CD8-positive, alpha-beta memory T cell (primary cell): ENCODE data around the gene BRD9. TPM values are rescaled to one million over a fixed set of nuclear protein-coding genes. Genes with fewer than 3 reads are reported as not detected.
A peak's percentile ranks its signal among the peaks of the same experiment; 100 is the strongest.

ENCODE experiments used
- CTCF ChIA-PET: fragments of 350-600 bp; sonication (Branson Sonifier 250); formaldehyde crosslinking; loops from one replicate; lab custom pipeline; 2021; ENCODE audit warnings: antibody characterized with exemption; lab: Charles Lee
- POLR2A ChIA-PET: fragments of 350-600 bp; sonication (Branson Sonifier 250); formaldehyde crosslinking; loops from one replicate; lab custom pipeline; 2021; ENCODE audit warnings: antibody characterized with exemption; lab: Charles Lee
- DNase-seq, 5 donors: peaks; one replicate each; pipeline versions ENCODE4 v3.0.0 to v3.0.0-alpha.2; 2020 to 2022; ENCODE audit warnings: mixed read lengths in 1 of 5
- H3K27ac ChIP-seq: one replicate; pipeline ENCODE4 v1.7.0; 2013; ENCODE audit warnings: low read depth, mild to moderate bottlenecking, low read length, moderate library complexity
- H3K27me3 ChIP-seq: 2 replicates; pipeline ENCODE4 v1.7.0; 2013; ENCODE audit warnings: low read length, mild to moderate bottlenecking; ENCODE audit not compliant: insufficient read depth, poor library complexity, severe bottlenecking
- H3K36me3 ChIP-seq: 2 replicates; pipeline ENCODE4 v1.7.0; 2013; ENCODE audit warnings: mild to moderate bottlenecking, low read length, moderate library complexity; ENCODE audit not compliant: insufficient read depth
- H3K4me1 ChIP-seq: 2 replicates; pipeline ENCODE4 v1.7.0; 2013; ENCODE audit warnings: mild to moderate bottlenecking, low read length, moderate library complexity; ENCODE audit not compliant: insufficient read depth
- H3K4me3 ChIP-seq: 2 replicates; pipeline ENCODE4 v1.7.0; 2013; ENCODE audit warnings: mild to moderate bottlenecking, low read length
- H3K9me3 ChIP-seq: 2 replicates; pipeline ENCODE4 v1.7.0; 2013; ENCODE audit warnings: mild to moderate bottlenecking, low read length
- H3K27ac Mint-ChIP-seq, 8 donors: one replicate each; pipeline ENCODE4 v1.8.0; 2020 to 2021; ENCODE audit warnings: mixed read lengths in 8 of 8, mild to moderate bottlenecking in 6 of 8, inconsistent platforms in 3 of 8, moderate library complexity in 3 of 8
- H3K27me3 Mint-ChIP-seq, 2 donors: one replicate each; pipeline ENCODE4 v1.8.0; 2020 to 2021; ENCODE audit warnings: mixed read lengths in 2 of 2, mild to moderate bottlenecking in 1 of 2, moderate library complexity in 1 of 2
- H3K36me3 Mint-ChIP-seq, 3 donors: one replicate each; pipeline ENCODE4 v1.8.0; 2020 to 2021; ENCODE audit warnings: mixed read lengths in 3 of 3, inconsistent platforms in 1 of 3, mild to moderate bottlenecking in 1 of 3
- H3K4me1 Mint-ChIP-seq, 3 donors: one replicate each; pipeline ENCODE4 v1.8.0; 2020 to 2021; ENCODE audit warnings: mixed read lengths in 3 of 3, inconsistent platforms in 1 of 3, mild to moderate bottlenecking in 1 of 3
- H3K4me3 Mint-ChIP-seq, 7 donors: one replicate each; pipeline ENCODE4 v1.8.0; 2020 to 2021; ENCODE audit warnings: mixed read lengths in 7 of 7, mild to moderate bottlenecking in 6 of 7, moderate library complexity in 4 of 7, inconsistent platforms in 2 of 7
- H3K9me3 Mint-ChIP-seq, 5 donors: one replicate each; pipeline ENCODE4 v1.8.0; 2020 to 2022; ENCODE audit warnings: mixed read lengths in 5 of 5, mild to moderate bottlenecking in 3 of 5, moderate library complexity in 2 of 5, inconsistent platforms in 1 of 5
- polyA plus RNA-seq: library from polyadenylated mRNA; unstranded; fragments of 300-500 nt; fragmentation: Illumina TruSeq; gene quantifications from one replicate; pipeline ENCODE4 v1.2.3, GENCODE V29; 2021
- total RNA-seq, 2 experiments: library from RNA; stranded (reverse); gene quantifications; one replicate each; pipeline ENCODE4 v1.2.3, GENCODE V29; 2021

Gene BRD9
- total and polyA plus RNA-seq, 3 experiments from 2014 or later, result 18.9 to 53.8 (median 52.6) TPM

- Histone ChIP-seq H3K36me3 (no peaks in the 10 kb centered on the region), H3K27me3 (no peaks in the 10 kb centered on the region), H3K9me3 (no peaks in the 10 kb centered on the region), H3K27ac (no peak overlapping the region), H3K4me1 (no peaks in the 10 kb centered on the region), H3K4me3 (no peak overlapping the region)
- POLR2A ChIA-PET, result no interaction called here
- CTCF ChIA-PET, result interaction anchor here (0.7 to 1.0 kb wide), 2 partner anchors 9 kb away, joined by 3 read pairs; no protein-coding TSS in a partner anchor
- Mint-ChIP-seq H3K27me3 (no peaks in the 10 kb centered on the region), H3K4me1 (peaks cover 5 to 9% (median 6%) of the 10 kb centered on the region in 3 donors), H3K4me3 (peak overlapping the region; percentile 2 to 74 (median 60)), H3K9me3 (no peaks in the 10 kb centered on the region), H3K36me3 (peaks cover 0 to 2% (median 0%) of the 10 kb centered on the region in 3 donors), H3K27ac (peak overlapping the region; percentile 48 to 99 (median 95))
- peak in 4 of 5 donors; percentile 59 to 87 (median 78) for DNase-seq
Observed at GRCh38 chr5:912280-913091, 19.9 kb upstream of the BRD9 start.

- H3K4me1 ChIP-seq, result no peaks in the 10 kb centered on the region
- H3K9me3 ChIP-seq, result no peaks in the 10 kb centered on the region
- Mint-ChIP-seq H3K4me1 (peaks cover 5 to 9% (median 6%) of the 10 kb centered on the region in 3 donors), H3K27me3 (no peaks in the 10 kb centered on the region), H3K27ac (peak overlapping the region in 3 of 8 donors; percentile 75 to 99 (median 85)), H3K9me3 (no peaks in the 10 kb centered on the region), H3K4me3 (peak overlapping the region in 1 of 7 donors; percentile 27), H3K36me3 (peaks cover 0 to 2% (median 0%) of the 10 kb centered on the region in 3 donors)
- no peaks in the 10 kb centered on the region for H3K27me3 ChIP-seq
- no peak overlapping the region for H3K4me3 ChIP-seq
- POLR2A ChIA-PET, result no interaction called here
- no peak overlapping the region for H3K27ac ChIP-seq
- no peak for DNase-seq
- H3K36me3 ChIP-seq, result no peaks in the 10 kb centered on the region
- CTCF ChIA-PET, result interaction anchor here (1.0 to 1.3 kb wide), 2 partner anchors 8 to 10 kb away, joined by 3 read pairs; no protein-coding TSS in a partner anchor
Observed at GRCh38 chr5:911601-912000, 19.0 kb upstream of the BRD9 start.

- H3K36me3 ChIP-seq, result no peaks in the 10 kb centered on the region
- Mint-ChIP-seq H3K27ac (peak overlapping the region in 2 of 8 donors; percentile 53 to 60), H3K27me3 (no peaks in the 10 kb centered on the region), H3K4me3 (no peak overlapping the region), H3K4me1 (peaks cover 5 to 9% (median 6%) of the 10 kb centered on the region in 3 donors), H3K9me3 (no peaks in the 10 kb centered on the region), H3K36me3 (peaks cover 0 to 2% (median 0%) of the 10 kb centered on the region in 3 donors)
- H3K9me3 ChIP-seq, result no peaks in the 10 kb centered on the region
- ChIA-PET POLR2A (no interaction called here), CTCF (interaction anchor here (1.3 kb wide), 1 partner anchor 9 kb away, joined by 3 read pairs; no protein-coding TSS in a partner anchor)
- H3K4me1 ChIP-seq, result no peaks in the 10 kb centered on the region
- DNase-seq, result no peak
- H3K27ac ChIP-seq, result no peak overlapping the region
- H3K27me3 ChIP-seq, result no peaks in the 10 kb centered on the region
- no peak overlapping the region for H3K4me3 ChIP-seq
Observed at GRCh38 chr5:910769-911160, 18.2 kb upstream of the BRD9 start.

GRCh38 chr5:909994-910768 is 17.6 kb upstream of the BRD9 start:
- Histone ChIP-seq H3K4me3 (no peak overlapping the region), H3K9me3 (no peaks in the 10 kb centered on the region), H3K4me1 (no peaks in the 10 kb centered on the region), H3K27me3 (no peaks in the 10 kb centered on the region), H3K36me3 (no peaks in the 10 kb centered on the region), H3K27ac (no peak overlapping the region)
- DNase-seq, result no peak
- H3K27me3 Mint-ChIP-seq, result no peaks in the 10 kb centered on the region
- POLR2A ChIA-PET, result no interaction called here
- peaks cover 5 to 9% (median 6%) of the 10 kb centered on the region in 3 donors for H3K4me1 Mint-ChIP-seq
- CTCF ChIA-PET, result interaction anchor here (1.3 kb wide), 1 partner anchor 9 kb away, joined by 3 read pairs; no protein-coding TSS in a partner anchor
- no peak overlapping the region for H3K4me3 Mint-ChIP-seq
- peaks cover 0 to 2% (median 0%) of the 10 kb centered on the region in 3 donors for H3K36me3 Mint-ChIP-seq
- H3K9me3 Mint-ChIP-seq, result no peaks in the 10 kb centered on the region
- H3K27ac Mint-ChIP-seq, result peak overlapping the region in 3 of 8 donors; percentile 14 to 77 (median 52)

GRCh38 chr5:909086-909485 is 16.5 kb upstream of the BRD9 start:
- H3K4me1 ChIP-seq, result no peaks in the 10 kb centered on the region
- ChIA-PET CTCF (no interaction called here), POLR2A (no interaction called here)
- H3K4me3 ChIP-seq, result no peak overlapping the region
- no peaks in the 10 kb centered on the region for H3K9me3 Mint-ChIP-seq
- H3K27me3 ChIP-seq, result no peaks in the 10 kb centered on the region
- no peak overlapping the region for H3K27ac Mint-ChIP-seq
- H3K36me3 ChIP-seq, result no peaks in the 10 kb centered on the region
- no peak for DNase-seq
- no peak overlapping the region for H3K27ac ChIP-seq
- H3K4me1 Mint-ChIP-seq, result peaks cover 5 to 9% (median 6%) of the 10 kb centered on the region in 3 donors
- H3K36me3 Mint-ChIP-seq, result no peaks in the 10 kb centered on the region
- no peaks in the 10 kb centered on the region for H3K9me3 ChIP-seq
- no peaks in the 10 kb centered on the region for H3K27me3 Mint-ChIP-seq
- H3K4me3 Mint-ChIP-seq, result no peak overlapping the region

GRCh38 chr5:908172-908571 is 15.6 kb upstream of the BRD9 start:
- H3K27me3 Mint-ChIP-seq, result no peaks in the 10 kb centered on the region
- Histone ChIP-seq H3K9me3 (no peaks in the 10 kb centered on the region), H3K36me3 (no peaks in the 10 kb centered on the region), H3K4me1 (no peaks in the 10 kb centered on the region), H3K4me3 (no peak overlapping the region), H3K27ac (no peak overlapping the region), H3K27me3 (no peaks in the 10 kb centered on the region)
- H3K4me3 Mint-ChIP-seq, result no peak overlapping the region
- peak overlapping the region in 1 of 8 donors; percentile 33 for H3K27ac Mint-ChIP-seq
- no peak for DNase-seq
- H3K4me1 Mint-ChIP-seq, result peaks cover 5 to 9% (median 6%) of the 10 kb centered on the region in 3 donors
- POLR2A ChIA-PET, result no interaction called here
- no peaks in the 10 kb centered on the region for H3K9me3 Mint-ChIP-seq
- no peaks in the 10 kb centered on the region for H3K36me3 Mint-ChIP-seq
- CTCF ChIA-PET, result interaction anchor here (8.3 kb wide), 1 partner anchor 237 kb away, joined by 62 read pairs; no protein-coding TSS in a partner anchor

- no peaks in the 10 kb centered on the region for H3K27me3 Mint-ChIP-seq
- no peak for DNase-seq
- H3K27ac ChIP-seq, result no peak overlapping the region
- H3K9me3 ChIP-seq, result no peaks in the 10 kb centered on the region
- ChIA-PET POLR2A (no interaction called here), CTCF (interaction anchor here (8.3 kb wide), 1 partner anchor 236 kb away, joined by 62 read pairs; no protein-coding TSS in a partner anchor)
- no peaks in the 10 kb centered on the region for H3K9me3 Mint-ChIP-seq
- H3K27ac Mint-ChIP-seq, result no peak overlapping the region
- H3K4me3 ChIP-seq, result no peak overlapping the region
- no peaks in the 10 kb centered on the region for H3K27me3 ChIP-seq
- no peaks in the 10 kb centered on the region for H3K36me3 Mint-ChIP-seq
- peaks cover 0 to 4% (median 2%) of the 10 kb centered on the region in 3 donors for H3K4me1 Mint-ChIP-seq
- H3K36me3 ChIP-seq, result no peaks in the 10 kb centered on the region
- no peaks in the 10 kb centered on the region for H3K4me1 ChIP-seq
- H3K4me3 Mint-ChIP-seq, result no peak overlapping the region
Observed at GRCh38 chr5:907366-907910, 14.8 kb upstream of the BRD9 start.
